ENCODE data around the gene RWDD1.

RWDD1 gene, protein sequence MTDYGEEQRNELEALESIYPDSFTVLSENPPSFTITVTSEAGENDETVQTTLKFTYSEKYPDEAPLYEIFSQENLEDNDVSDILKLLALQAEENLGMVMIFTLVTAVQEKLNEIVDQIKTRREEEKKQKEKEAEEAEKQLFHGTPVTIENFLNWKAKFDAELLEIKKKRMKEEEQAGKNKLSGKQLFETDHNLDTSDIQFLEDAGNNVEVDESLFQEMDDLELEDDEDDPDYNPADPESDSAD

DNA sequence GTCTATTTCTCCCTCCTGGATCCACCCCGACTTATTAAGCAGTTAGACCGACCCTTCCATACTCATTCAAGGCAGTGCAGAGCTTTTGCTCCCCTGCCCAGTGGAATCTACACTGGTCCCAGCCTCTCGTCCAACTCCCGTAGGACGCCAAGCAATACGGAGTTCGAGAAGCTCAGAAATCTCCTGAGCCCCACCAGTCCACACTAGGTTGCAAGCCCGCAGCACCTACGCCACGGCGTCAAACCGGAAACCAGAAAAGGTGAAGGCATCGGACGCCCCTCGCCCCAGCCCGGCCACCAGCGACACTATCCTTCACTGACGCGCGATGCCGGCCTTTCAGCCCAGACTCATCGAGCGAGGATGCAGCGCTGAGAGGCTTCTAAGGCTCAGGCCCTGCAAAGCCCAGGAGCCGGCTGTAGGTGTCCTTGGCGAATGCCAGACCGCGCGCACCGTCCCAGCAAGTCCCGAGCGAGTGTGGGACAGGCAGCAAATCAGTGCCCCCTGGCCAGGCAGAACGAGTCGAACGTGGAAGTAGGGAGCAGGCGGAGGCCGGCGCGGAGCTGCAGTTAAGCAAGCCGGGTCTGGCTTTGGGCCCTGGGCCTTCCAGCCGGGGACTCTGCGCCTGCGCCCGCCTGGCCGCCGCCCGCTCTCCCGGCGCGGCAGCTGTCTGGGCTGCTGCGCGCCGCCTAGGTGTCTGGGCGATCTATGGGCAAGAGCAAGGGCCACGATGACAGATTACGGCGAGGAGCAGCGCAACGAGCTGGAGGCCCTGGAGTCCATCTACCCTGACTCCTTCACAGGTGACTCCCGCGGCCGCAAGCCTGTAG lies at the start of gene RWDD1:
RWDD1 (plus strand) TSS at position 649 of the 827 bp plus-strand sequence; CDS start at position 728, 79 bp downstream.
- peak; percentile 100 for DNase-seq (ENCODE audit: low read depth, low spot score)

DNA sequence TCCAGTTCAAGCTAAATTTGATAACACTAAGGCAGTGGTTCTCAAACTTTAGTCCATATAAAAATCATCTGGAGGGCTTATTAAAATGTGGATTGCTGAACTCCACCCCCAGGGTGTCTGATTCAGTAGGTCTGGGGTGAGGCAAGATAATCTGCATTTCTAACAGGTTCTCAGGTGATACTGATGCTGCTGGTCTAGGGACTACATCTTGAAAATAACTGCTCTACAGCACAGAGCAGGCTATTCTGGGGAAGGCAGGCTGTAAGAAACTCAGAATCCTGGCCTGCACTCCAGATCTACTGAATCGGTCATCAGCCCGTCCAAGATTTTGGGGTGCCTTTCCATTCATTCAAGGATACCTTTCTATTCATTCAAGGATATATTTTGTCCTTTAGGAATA lies 48.4 kb upstream of the RWDD1 start:
- DNase-seq (ENCODE audit: low read depth, low spot score): no peak

DNA sequence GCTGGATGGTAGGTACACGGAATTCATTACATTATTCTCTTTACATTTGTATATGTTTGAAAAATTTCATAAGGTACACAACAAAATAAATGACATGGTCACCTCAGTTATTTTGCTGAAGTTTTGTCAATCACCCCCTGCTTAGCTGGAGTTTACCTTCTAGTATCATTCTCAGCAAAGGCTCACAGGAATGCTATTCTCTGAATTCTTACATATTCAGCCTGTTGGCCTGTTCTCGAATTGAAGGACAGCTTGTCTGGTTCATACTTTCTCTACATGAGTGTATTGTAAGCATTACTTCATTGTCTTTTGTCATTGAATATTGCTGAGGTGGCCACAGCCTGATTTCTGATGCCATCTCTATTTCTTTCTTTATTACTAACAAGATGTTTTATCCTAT lies 47.1 kb upstream of the RWDD1 start:
- no peak for DNase-seq (ENCODE audit: low read depth, low spot score)

DNA sequence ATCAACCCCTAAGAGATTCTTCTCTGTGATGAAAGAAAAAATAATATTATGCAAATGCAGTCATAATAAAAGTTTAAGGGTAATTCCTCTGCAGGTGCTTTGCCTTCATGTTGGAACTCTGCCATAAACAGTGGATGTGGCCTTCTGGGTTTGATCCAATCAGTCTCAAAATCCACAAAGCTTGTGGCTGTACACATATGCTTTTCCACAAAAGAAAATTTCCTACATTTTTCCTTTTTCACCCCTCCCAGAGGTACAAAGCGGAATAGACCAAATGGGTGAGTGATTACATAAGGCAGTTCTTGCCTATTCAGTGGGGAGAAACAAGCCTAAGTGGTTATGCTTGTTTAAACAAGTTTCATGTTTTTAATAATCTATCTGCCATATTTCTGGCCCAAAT lies 43.2 kb upstream of the RWDD1 start:
- DNase-seq (ENCODE audit: low read depth, low spot score): no peak

DNA sequence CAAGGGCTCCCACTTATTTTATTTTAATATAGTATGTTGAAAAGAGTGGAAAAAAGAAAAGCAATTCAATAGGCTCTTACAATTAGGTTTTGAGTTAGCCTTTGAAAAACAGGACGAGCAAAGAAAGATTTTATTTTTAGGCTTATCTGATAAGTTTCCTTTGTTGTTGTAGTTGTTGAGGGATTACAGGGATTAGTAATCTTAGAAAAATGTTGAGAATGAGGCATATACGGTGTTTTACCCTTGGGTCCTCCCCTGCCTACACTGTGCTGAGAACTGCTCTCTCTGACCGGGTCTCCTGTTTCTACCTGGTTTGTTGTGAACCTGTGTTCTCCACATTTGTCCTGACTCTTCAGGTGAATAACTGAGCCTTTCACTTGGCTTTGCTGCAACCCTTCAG lies 42.5 kb upstream of the RWDD1 start:
- peak; percentile 44 for DNase-seq (ENCODE audit: low read depth, low spot score)

DNA sequence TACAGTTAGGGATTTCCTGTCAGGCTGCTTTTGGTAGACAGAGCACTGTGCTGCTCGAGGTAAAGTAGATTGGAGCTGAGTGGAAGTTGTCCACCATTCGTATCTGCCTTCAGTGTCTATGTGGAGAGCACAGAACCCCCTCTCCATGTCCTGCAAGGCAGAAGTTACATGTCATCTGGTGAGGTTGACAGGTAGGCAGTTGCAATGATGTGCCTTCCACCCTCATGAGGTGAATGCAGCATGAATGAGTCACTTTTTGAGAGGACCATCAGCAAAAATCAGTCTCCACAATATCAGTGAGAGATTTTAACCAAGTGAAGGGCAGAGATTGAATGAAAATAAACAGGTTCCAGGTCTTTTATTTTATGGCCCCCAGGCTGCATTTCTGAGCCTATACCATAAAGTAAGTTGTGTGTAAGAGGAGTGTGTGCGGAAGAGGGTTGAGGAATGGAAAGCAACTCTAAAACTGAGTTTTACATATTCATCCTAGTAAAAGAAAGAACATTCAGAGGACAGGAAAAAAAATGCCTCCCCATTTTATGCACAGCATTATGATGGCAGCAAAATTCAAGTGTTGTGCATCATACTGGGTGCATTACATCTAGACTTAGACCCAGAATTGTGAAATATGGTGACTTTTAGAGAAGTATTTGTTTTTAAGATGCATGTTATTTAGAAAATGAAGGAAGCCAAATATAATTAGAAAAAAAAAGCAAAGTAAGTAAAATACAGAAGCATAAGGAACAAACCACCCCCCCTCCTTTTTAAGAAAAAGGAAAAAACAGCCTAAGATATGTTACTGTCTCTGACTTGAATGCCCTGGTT lies 41.6 kb upstream of the RWDD1 start:
- DNase-seq (ENCODE audit: low read depth, low spot score): peak; percentile 5

DNA sequence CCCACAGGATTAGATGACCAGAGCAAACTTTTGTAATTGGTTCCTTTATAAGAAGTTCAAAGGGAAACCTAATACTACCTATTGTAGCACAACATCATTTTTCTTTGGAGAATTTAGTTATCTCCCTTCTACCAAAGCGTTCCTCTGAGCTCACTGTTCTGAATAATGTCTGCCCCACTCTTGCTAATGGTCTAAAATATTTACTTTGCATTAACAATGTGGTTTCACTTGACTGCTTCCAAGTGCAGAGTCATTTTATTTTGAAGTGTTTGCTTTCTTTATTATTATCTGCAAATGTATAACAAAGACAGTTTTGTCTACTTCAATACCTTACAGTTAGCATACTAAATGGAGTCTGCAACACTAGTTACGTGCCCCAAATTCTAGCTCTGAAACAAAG lies 40.9 kb upstream of the RWDD1 start:
- DNase-seq (ENCODE audit: low read depth, low spot score): peak; percentile 58

DNA sequence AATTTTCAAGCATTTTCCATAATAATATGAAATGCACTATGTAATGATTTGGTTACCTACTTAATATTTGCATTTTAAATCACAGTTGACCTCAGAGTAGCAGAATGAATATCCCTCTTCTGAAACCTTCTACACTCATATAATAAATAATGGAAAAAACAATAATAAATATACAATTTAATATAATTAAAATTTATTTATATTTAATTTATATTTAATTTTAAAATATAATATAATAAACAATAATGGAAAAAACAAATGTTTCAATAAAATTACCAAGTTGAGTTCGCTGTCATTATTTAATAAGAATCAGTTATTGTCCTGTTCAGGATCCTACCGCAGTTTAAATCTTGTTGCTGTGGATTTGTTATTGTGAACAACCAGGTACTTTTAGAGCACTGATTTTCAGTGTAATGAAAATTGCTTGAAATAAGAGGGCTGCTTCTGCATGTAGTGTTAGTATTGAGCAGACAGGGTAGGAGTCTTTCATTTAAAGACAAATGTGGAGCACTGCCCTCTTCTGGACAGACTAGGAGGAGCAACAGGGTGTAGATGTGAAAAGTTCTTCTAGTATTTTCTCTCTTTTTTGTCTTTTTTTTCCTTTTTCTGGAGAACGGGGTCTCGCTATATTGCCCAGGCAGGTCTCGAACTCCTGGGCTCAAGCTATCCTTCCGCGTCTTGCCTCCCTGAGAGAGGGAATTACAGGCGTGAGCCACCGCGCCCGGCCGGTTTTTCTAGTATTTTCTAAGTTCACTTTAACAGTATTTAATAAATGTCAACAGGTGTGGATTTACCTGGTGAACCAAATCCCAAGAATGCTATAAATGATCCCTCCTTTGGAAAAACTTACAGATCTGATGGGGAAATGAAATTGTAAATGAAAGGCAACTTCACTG lies 39.4 kb upstream of the RWDD1 start:
- DNase-seq (ENCODE audit: low read depth, low spot score): peak; percentile 82

DNA sequence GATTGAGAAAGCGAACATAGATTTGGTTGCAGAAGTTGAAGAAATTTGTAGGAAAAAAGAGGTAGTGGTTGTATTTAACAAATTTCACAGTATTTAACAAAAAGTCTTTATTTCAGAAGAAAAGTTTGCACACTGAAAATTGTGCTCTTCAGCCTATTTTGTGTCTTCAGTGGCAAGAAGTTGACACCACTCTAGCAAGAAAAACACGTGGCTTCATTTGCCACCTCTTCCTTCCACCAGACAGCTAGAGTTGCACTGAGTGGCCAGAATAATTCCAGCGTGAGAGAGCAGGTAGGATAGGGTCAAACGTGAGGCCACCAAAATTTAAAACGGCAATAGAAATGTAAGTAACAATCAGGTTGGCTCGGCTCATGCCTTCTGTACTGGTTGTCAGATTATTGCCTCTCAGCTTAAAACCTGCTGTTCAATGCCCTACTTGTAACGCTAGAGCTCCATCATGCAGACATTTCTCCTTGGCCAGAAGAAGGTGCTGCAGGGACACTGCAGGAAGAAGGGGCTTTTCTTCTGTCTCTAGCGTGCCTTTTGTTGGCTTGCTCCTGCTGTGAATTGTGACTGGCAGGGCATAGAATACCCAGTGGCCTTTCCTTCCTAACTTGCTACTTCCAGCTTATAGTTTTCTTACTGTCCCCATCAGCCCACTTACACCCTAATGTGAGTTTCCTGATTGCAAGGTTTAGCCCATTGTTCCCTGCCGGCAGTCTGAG lies 37.9 kb upstream of the RWDD1 start:
- no peak for DNase-seq (ENCODE audit: low read depth, low spot score)

DNA sequence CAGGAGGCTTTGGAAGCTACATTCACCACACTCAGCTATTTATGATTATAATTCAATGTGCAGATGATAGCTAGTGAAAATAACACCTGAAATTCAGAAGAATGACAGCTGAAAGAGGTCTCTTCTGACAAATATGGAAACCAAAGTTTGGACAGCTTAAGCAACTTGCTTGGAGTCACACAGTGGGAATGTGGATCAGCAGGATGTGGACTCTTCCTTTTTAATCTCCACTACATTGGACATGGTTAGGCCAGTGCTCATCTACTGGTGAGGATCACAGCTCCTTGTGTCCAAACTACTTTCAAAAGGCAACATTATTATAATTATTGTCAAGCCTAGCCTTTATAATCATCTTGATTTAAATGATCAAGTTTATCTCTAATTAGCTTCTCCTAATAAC lies 36.2 kb upstream of the RWDD1 start:
- DNase-seq (ENCODE audit: low read depth, low spot score): no peak

DNA sequence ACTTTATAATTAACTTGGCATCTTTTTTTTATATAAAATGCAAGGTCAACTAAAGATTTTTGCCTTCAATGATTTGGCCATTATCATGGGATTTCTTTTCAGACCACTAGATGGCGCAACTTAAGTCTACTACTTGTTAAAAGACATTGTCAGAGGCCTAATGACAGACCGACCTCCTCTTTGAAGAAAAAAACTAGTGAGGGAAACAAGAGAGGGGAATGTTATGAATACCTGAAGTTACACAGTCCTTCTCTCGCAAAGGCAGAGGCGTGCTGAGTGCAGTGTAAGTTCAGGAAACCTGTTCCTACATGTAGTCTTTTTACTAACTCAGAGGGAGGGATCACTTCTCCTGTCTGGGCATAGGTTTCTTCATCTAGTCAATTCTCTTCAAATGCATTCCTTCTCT lies 35.1 kb upstream of the RWDD1 start:
- DNase-seq (ENCODE audit: low read depth, low spot score): peak; percentile 74

DNA sequence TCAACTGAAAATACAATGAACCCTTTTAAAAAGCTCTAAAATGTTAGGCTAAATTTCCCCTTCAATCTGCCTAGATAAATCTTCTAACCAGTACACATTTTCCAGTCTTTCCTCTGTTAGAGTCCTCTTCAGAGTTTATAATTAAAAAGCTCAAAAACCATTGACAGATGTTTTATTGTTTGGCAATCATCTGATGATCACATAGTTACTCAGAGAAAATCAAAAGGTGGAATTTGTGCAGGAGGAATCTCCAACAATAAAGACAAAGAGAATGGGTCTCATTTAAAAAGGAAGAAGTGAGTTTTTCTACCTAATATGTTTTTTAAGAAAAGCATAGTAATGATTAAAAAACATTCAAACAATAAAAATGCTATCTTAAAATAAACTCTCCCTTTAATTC lies 28.9 kb upstream of the RWDD1 start:
- no peak for DNase-seq (ENCODE audit: low read depth, low spot score)

DNA sequence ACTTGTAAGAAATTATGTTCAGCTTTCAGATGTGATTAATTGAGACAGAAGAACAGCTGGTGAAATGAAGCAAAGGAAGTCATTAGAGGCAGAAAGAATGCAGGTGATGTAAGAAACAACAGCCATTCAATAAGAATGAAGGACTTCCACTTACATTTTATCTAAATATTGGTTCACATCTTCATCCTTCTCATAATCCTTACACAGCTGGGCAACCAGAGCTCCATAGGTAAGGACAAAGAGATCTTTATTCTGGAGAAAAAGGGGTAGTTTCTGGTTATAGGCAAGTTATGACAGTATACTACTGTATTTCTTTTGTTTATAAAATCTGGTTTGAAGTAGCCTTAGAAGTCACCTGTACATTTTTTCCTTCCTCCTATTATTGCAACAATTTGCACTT lies 28.2 kb upstream of the RWDD1 start:
- no peak for DNase-seq (ENCODE audit: low read depth, low spot score)

DNA sequence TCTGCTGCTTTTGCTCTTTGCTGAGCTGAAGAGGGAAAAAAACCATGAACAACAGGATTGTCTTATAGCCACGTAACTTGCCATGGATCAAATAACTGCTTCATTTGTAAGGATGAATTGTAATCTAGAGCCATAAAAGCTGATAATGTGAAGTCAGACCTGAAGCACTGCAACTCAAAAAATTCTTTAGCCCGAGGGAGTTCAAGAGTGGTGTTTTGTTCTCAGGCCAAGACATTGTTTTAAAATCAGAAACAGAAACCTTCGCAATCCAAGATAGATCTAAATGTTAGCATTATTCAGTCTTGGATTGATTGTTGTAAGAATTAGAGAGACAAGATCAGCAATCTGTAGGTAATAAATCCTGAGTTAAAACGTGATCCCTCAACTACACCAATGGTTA lies 25.7 kb upstream of the RWDD1 start, which contains the start of gene TRAPPC3L:
TRAPPC3L (minus strand) TSS at position 34 of the 400 bp plus-strand sequence. CDS start 170 bp downstream, outside the sequence.
- no peak for DNase-seq (ENCODE audit: low read depth, low spot score)

DNA sequence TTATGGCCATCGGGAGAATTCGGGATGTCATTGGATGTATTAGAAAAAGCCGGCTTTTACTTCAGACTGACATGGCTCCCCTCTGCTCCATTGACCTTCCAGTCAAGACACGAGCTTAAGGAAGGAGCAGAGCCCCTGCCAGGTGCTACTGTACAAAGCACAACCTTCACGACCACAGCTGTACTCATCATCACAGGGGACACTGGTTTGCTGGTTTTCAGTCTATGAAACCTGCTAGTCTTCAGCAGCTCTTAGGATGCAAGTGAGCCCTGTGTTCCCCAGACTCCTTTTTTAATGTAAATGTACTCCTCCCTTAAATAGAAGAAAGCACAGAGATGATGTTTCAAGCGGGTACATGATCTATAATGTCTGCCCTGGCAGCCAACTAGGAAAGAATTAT lies 23.9 kb upstream of the RWDD1 start:
- no peak for DNase-seq (ENCODE audit: low read depth, low spot score)

DNA sequence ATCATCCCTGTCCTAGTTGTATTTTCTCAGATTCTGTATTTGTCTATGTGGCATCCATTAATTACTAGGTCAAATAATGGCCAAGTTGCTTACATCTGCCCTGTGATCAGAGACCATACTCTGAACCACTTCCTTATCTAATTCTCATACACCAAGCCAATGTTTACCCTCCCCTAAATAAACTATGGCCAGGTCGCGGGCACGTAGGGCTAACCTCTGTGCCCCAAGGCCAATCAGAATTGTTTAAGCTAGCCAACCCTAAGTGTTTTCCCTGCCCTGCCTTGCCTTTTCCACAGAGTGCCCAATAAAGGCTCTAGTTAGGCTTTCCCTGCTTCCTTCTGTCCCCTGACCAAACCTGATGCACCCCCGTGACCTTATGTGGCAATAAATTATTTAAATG lies 20.5 kb upstream of the RWDD1 start:
- no peak for DNase-seq (ENCODE audit: low read depth, low spot score)

DNA sequence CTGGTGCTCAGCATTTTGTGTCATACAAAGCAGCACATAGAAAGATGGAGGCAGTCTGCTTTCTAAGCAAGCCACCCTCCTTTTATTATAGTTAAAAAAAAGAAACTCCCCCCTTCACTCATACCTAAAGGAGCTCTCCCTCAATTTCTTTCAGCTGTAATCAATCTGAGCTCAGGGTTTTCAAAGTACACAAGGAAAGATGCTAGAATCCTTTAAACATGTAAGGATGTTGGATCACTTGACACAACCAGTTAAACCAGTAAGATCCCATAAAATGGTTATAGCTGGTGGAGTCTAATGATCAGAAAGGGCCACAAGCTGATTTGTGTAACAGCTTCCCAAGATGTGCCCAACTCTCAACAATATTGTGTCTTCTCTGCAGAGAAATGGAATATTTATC lies 17.9 kb upstream of the RWDD1 start, which contains the start of gene CALHM4:
CALHM4 (plus strand) TSS at position 301 of the 400 bp plus-strand sequence; CDS start at position 344, 43 bp downstream.
- no peak for DNase-seq (ENCODE audit: low read depth, low spot score)

DNA sequence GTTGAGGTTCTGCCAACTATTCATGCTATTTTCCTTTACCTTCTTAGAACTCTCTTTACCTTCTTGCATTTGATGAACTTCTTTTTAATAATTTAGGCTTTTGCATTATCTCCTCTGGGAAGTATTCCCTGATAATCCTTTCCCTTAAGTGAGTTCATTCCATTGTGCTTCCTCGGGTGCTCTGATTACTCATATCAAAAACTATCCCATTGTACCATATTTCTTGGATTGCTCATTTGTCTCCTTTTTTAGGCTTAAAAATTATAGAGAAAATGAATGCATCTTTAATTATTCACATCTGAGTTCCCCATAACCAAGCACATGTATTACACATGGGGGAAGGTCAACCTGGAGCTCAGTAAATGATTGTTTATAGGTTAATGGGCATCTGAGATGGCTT lies 15.2 kb upstream of the RWDD1 start:
- peak; percentile 21 for DNase-seq (ENCODE audit: low read depth, low spot score)

DNA sequence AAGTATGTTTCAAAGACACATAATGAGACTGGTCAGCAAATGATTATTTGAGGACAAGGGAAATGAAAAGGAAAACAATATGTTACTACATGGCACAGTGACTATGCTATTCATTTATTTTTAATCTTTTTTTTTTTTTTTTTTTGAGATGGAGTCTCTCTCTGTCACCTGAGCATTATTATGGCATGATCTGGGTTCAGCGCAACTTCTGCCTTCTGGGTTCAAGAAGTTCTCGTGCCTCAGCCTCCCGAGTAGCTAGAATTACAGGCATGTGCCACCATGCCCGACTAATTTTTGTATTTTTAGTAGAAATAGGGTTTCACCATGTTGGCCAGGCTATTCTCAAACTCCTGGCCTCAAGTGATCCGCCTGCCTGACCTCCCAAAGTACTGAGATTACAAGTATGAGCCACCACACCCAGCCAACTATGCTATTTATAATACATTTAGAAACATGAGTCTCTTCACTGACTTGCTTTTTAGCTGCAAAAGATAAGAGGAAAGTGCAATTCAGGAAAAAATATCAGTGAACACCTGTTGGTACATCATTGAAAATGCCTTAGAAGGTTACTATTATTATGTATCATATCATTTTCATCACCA lies 14.4 kb upstream of the RWDD1 start:
- DNase-seq (ENCODE audit: low read depth, low spot score): no peak

DNA sequence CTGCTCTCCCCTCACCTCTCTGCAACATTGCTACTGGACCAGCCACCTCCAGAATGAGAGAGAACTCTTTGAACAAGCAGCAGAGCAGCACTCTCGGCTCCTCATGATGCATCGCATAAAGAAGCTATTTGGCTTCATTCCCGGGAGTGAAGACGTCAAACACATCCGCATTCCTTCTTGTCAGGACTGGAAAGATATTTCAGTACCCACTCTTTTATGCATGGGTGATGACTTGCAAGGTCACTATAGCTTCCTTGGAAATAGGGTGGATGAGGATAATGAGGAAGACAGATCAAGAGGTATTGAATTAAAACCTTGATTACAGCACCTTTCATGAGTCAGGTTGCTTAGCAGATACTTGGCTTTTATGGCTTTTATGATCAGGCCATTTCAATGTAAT lies 13.4 kb upstream of the RWDD1 start:
- peak; percentile 94 for DNase-seq (ENCODE audit: low read depth, low spot score)
